ENCODE measurements around the gene PID1. TPM values are rescaled to one million over a fixed set of nuclear protein-coding genes. Genes with fewer than 3 reads are reported as not detected.

Gene PID1
- total and polyA plus RNA-seq, 4 donors, result 13.3 to 52.0 (median 45.7) TPM

DNA sequence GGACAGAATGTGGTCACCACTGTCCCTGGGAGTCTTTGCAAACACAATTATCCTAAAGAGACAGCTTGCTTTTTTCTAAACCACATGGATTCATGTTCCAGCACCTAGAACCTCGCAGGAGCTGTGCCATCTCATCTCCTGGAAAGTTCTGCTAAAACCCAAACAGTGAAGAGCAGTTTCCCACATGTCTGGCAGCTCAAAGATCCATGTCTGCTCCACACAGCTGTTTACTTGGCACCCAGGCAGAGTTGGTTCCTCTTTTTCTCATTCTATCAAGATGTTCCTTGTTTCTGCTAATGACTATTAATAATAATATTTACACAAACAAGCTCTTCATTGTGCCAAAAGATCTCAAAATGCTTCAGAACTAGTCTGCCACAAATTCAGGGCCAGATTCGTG, 30.1 kb upstream of the PID1 start (continued):
- TF ChIP-seq SP1 (IDR thresholded peaks at IDR 0.05) (no peak), RXRA (IDR thresholded peaks at IDR 0.05) (no peak), GABPA (IDR thresholded peaks at IDR 0.05 in 1 of 2, conservative IDR thresholded peaks at IDR 0.05 in 1 of 2) (no peak), HNF4A (conservative IDR thresholded peaks at IDR 0.05) (no peak), JUND (IDR thresholded peaks at IDR 0.05) (no peak)
- TF ChIP-seq, protein P1, sequence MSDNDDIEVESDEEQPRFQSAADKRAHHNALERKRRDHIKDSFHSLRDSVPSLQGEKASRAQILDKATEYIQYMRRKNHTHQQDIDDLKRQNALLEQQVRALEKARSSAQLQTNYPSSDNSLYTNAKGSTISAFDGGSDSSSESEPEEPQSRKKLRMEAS (IDR thresholded peaks at IDR 0.05), result no peak

DNA sequence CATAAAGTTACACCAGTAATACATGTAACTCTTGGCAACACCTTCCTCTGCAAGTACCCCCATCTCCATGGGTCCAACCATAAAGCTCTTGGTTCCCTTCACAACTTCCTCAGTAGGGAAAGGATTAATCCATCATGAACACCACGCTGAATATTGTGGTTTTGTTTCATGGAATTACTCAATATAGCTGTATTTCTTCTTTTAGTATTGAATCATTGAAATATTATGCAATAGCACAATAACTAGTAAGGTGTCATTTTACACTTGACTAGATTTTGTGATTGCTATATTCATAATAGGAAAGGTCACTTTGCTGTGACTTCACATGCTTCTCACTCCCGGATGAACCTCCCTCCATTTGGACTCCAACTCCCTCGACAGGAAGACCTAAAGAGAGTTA, 29.7 kb upstream of the PID1 start:
- WGBS, result 67% methylated on average over 3 of the region's 3 CpGs

More for the DNA sequence above, 29.7 kb upstream of the PID1 start:
- Histone ChIP-seq H3K36me3 (ENCODE audit: control insufficient read depth in 4 of 4, insufficient read depth in 3 of 4, low read depth in 1 of 4, low read length in 3 of 4) (no peaks in the 10 kb centered on the region), H3K4me1 (ENCODE audit: control insufficient read depth in 4 of 4, insufficient read depth in 4 of 4, low read length in 3 of 4) (no peaks in the 10 kb centered on the region), H3K4me3 (ENCODE audit: low read depth in 1 of 3, low read length in 3 of 3) (no peak overlapping the region), H3K9ac (ENCODE audit: low read depth in 1 of 2, low read length in 2 of 2) (no peak overlapping the region), H3K27me3 (ENCODE audit: control insufficient read depth in 4 of 4, insufficient read depth in 4 of 4, low read length in 3 of 4) (no peaks in the 10 kb centered on the region), H3K9me3 (ENCODE audit: control insufficient read depth in 4 of 4, low read length in 3 of 4) (no peaks in the 10 kb centered on the region), H3K27ac (ENCODE audit: low read depth in 1 of 2, low read length in 2 of 2) (no peak overlapping the region)
- DNase-seq (ENCODE audit: low spot score), result no peak
- no peak for TF ChIP-seq NR2F2 (IDR thresholded peaks at IDR 0.05)
- TF ChIP-seq, protein P2, sequence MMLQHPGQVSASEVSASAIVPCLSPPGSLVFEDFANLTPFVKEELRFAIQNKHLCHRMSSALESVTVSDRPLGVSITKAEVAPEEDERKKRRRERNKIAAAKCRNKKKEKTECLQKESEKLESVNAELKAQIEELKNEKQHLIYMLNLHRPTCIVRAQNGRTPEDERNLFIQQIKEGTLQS (IDR thresholded peaks at IDR 0.05), result no peak
- TF ChIP-seq FOXA1 (IDR thresholded peaks at IDR 0.05), result no peak
- TF ChIP-seq RAD21 (IDR thresholded peaks at IDR 0.05), result no peak
- no peak for TF ChIP-seq FOXA2 (IDR thresholded peaks at IDR 0.05)
- TF ChIP-seq, protein P3, sequence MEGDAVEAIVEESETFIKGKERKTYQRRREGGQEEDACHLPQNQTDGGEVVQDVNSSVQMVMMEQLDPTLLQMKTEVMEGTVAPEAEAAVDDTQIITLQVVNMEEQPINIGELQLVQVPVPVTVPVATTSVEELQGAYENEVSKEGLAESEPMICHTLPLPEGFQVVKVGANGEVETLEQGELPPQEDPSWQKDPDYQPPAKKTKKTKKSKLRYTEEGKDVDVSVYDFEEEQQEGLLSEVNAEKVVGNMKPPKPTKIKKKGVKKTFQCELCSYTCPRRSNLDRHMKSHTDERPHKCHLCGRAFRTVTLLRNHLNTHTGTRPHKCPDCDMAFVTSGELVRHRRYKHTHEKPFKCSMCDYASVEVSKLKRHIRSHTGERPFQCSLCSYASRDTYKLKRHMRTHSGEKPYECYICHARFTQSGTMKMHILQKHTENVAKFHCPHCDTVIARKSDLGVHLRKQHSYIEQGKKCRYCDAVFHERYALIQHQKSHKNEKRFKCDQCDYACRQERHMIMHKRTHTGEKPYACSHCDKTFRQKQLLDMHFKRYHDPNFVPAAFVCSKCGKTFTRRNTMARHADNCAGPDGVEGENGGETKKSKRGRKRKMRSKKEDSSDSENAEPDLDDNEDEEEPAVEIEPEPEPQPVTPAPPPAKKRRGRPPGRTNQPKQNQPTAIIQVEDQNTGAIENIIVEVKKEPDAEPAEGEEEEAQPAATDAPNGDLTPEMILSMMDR (IDR thresholded peaks at IDR 0.05; ENCODE audit: low read depth, low read length, missing input control), result no peak
- TF ChIP-seq, protein P1 (IDR thresholded peaks at IDR 0.05), result no peak
- no peak for TF ChIP-seq YY1 (IDR thresholded peaks at IDR 0.05)
- TF ChIP-seq, protein P4, sequence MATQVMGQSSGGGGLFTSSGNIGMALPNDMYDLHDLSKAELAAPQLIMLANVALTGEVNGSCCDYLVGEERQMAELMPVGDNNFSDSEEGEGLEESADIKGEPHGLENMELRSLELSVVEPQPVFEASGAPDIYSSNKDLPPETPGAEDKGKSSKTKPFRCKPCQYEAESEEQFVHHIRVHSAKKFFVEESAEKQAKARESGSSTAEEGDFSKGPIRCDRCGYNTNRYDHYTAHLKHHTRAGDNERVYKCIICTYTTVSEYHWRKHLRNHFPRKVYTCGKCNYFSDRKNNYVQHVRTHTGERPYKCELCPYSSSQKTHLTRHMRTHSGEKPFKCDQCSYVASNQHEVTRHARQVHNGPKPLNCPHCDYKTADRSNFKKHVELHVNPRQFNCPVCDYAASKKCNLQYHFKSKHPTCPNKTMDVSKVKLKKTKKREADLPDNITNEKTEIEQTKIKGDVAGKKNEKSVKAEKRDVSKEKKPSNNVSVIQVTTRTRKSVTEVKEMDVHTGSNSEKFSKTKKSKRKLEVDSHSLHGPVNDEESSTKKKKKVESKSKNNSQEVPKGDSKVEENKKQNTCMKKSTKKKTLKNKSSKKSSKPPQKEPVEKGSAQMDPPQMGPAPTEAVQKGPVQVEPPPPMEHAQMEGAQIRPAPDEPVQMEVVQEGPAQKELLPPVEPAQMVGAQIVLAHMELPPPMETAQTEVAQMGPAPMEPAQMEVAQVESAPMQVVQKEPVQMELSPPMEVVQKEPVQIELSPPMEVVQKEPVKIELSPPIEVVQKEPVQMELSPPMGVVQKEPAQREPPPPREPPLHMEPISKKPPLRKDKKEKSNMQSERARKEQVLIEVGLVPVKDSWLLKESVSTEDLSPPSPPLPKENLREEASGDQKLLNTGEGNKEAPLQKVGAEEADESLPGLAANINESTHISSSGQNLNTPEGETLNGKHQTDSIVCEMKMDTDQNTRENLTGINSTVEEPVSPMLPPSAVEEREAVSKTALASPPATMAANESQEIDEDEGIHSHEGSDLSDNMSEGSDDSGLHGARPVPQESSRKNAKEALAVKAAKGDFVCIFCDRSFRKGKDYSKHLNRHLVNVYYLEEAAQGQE (IDR thresholded peaks at IDR 0.05), result no peak
- no peak for TF ChIP-seq JUND (IDR thresholded peaks at IDR 0.05)
- TF ChIP-seq HNF4G (IDR thresholded peaks at IDR 0.05), result no peak
- TF ChIP-seq HNF4A (conservative IDR thresholded peaks at IDR 0.05), result no peak
- no peak for TF ChIP-seq SP1 (IDR thresholded peaks at IDR 0.05)
